ENCODE data around the gene PCDH17. TPM values are rescaled to one million over a fixed set of nuclear protein-coding genes. Genes with fewer than 3 reads are reported as not detected.

Gene PCDH17
- total and polyA plus RNA-seq, 2 donors (not counting 1 experiment from before 2014, with no cell fraction given): not detected

DNA sequence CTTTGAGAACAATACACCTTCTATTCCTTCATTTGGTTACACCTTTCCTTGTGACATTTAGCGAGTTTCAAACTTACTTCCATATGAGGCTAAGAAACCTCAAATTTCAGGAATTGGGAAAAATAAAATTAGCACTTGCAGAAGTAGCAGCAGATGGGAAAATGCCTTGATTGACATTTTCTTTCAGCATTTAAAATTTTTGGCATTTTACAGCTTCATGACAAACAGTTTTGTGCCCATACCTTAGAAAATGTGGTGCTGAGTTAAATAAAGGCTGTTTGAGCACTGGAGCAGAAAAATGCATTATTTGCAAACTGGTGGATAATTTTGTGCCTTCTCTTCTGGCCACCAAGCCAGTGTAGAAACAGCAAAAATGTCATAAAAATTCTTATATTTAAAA lies 95.4 kb downstream of the PCDH17 start:
- H3K27ac Mint-ChIP-seq: no peak overlapping the region

DNA sequence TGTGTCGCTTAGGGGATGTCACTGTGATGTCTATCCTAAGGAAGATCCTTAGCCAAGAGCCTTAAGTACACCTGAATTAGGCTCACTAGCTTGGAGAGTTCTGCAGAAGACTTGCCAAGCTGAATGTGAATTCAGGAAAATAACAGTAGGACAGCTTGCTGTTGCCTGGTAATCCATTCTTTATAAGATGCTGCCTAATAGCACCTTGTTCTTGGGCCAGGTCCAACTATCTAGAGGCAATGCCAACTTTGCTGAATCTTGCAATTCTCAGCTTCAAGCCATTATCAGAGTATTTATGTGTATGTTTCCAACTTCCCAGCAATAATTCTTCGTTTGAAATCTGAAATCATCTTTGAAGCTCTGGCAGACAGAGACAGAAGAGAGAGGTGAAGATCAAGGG lies 102.8 kb downstream of the PCDH17 start:
- no peak overlapping the region for H3K4me3 Mint-ChIP-seq
- no peaks in the 10 kb centered on the region for H3K27me3 ChIP-seq (replicated peaks in 1 of 4; ENCODE audit: control extremely low read depth in 1 of 4, control insufficient read depth in 3 of 4, insufficient read depth in 4 of 4, low read length in 3 of 4)
- H3K9me3 ChIP-seq (ENCODE audit: control extremely low read depth in 1 of 3, control insufficient read depth in 2 of 3, insufficient read depth in 1 of 3, low read length in 2 of 3): peaks cover 0 to 2% (median 0%) of the 10 kb centered on the region in 3 donors
- no peak overlapping the region for H3K9ac ChIP-seq (ENCODE audit: low read length)
- H3K4me1 ChIP-seq (ENCODE audit: control insufficient read depth in 2 of 2, insufficient read depth in 2 of 2, low read length in 2 of 2): no peaks in the 10 kb centered on the region
- H3K4me2 ChIP-seq (replicated peaks; ENCODE audit: low read depth, low read length, poor library complexity, severe bottlenecking): no peak overlapping the region
- H3K9me3 Mint-ChIP-seq (ENCODE audit: insufficient read depth): no peaks in the 10 kb centered on the region
- no peak overlapping the region for H3K27ac Mint-ChIP-seq
- no peak overlapping the region for H3K27ac ChIP-seq (ENCODE audit: low read length in 2 of 2)
- DNase-seq (no peak), ATAC-seq (ENCODE audit: low read depth) (no peak)
- TF ChIP-seq, protein P1, sequence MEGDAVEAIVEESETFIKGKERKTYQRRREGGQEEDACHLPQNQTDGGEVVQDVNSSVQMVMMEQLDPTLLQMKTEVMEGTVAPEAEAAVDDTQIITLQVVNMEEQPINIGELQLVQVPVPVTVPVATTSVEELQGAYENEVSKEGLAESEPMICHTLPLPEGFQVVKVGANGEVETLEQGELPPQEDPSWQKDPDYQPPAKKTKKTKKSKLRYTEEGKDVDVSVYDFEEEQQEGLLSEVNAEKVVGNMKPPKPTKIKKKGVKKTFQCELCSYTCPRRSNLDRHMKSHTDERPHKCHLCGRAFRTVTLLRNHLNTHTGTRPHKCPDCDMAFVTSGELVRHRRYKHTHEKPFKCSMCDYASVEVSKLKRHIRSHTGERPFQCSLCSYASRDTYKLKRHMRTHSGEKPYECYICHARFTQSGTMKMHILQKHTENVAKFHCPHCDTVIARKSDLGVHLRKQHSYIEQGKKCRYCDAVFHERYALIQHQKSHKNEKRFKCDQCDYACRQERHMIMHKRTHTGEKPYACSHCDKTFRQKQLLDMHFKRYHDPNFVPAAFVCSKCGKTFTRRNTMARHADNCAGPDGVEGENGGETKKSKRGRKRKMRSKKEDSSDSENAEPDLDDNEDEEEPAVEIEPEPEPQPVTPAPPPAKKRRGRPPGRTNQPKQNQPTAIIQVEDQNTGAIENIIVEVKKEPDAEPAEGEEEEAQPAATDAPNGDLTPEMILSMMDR (IDR thresholded peaks at IDR 0.05): no peak
- no peaks in the 10 kb centered on the region for H3K79me2 ChIP-seq (ENCODE audit: control insufficient read depth, insufficient read depth, low read length)
- no peak overlapping the region for H2AFZ ChIP-seq (ENCODE audit: insufficient read depth, low read depth, low read length, poor library complexity, severe bottlenecking)
- 100% methylated on average over 1 of the region's 2 CpGs for WGBS (ENCODE audit: insufficient coverage)
- H4K20me1 ChIP-seq (ENCODE audit: control insufficient read depth, insufficient read depth, low read length, poor library complexity, severe bottlenecking): no peaks in the 10 kb centered on the region
- no peak overlapping the region for H3K4me3 ChIP-seq (ENCODE audit: control extremely low read depth in 1 of 5, extremely low read depth in 1 of 5, insufficient read depth in 1 of 5, low read depth in 2 of 5, low read length in 4 of 5)
- CTCF ChIA-PET: no interaction called here
- H3K4me1 Mint-ChIP-seq: no peaks in the 10 kb centered on the region
- POLR2A ChIA-PET: no interaction called here
- intact Hi-C loops (cut with micrococcal nuclease): no loop called here
- no peaks in the 10 kb centered on the region for H3K27me3 Mint-ChIP-seq
- no peaks in the 10 kb centered on the region for H3K36me3 ChIP-seq (replicated peaks in 1 of 2; ENCODE audit: control extremely low read depth in 1 of 2, control insufficient read depth in 1 of 2, extremely low read depth in 1 of 2, insufficient read depth in 2 of 2, low read length in 1 of 2)

More for the DNA sequence above, 95.4 kb downstream of the PCDH17 start:
- no peaks in the 10 kb centered on the region for H4K20me1 ChIP-seq (ENCODE audit: control insufficient read depth, insufficient read depth, low read length, poor library complexity, severe bottlenecking)
- TF ChIP-seq, protein P1 (IDR thresholded peaks at IDR 0.05): no peak
- no peak for TF ChIP-seq EZH2 (IDR thresholded peaks at IDR 0.05; ENCODE audit: borderline replicate concordance, insufficient read depth, low read depth, low read length, poor library complexity, severe bottlenecking)
- no CpG with 5 or more reads among the region's 1 CpG for WGBS (ENCODE audit: insufficient coverage)
- no peaks in the 10 kb centered on the region for H3K4me1 ChIP-seq (ENCODE audit: control insufficient read depth in 2 of 2, insufficient read depth in 2 of 2, low read length in 2 of 2)
- DNase-seq: no peak
- ATAC-seq (ENCODE audit: low read depth): no peak
- H3K9me3 ChIP-seq (ENCODE audit: control extremely low read depth in 1 of 3, control insufficient read depth in 2 of 3, insufficient read depth in 1 of 3, low read length in 2 of 3): peaks cover 0 to 5% (median 0%) of the 10 kb centered on the region in 3 donors
- no peaks in the 10 kb centered on the region for H3K27me3 ChIP-seq (replicated peaks in 1 of 4; ENCODE audit: control extremely low read depth in 1 of 4, control insufficient read depth in 3 of 4, insufficient read depth in 4 of 4, low read length in 3 of 4)
- no peak overlapping the region for H3K4me2 ChIP-seq (replicated peaks; ENCODE audit: low read depth, low read length, poor library complexity, severe bottlenecking)
- no peaks in the 10 kb centered on the region for H3K79me2 ChIP-seq (ENCODE audit: control insufficient read depth, insufficient read depth, low read length)
- no peak overlapping the region for H3K9ac ChIP-seq (ENCODE audit: low read length)
- no peak overlapping the region for H3K4me3 Mint-ChIP-seq
- no peaks in the 10 kb centered on the region for H3K36me3 ChIP-seq (replicated peaks in 1 of 2; ENCODE audit: control extremely low read depth in 1 of 2, control insufficient read depth in 1 of 2, extremely low read depth in 1 of 2, insufficient read depth in 2 of 2, low read length in 1 of 2)
- no peak overlapping the region for H2AFZ ChIP-seq (ENCODE audit: insufficient read depth, low read depth, low read length, poor library complexity, severe bottlenecking)
- no peaks in the 10 kb centered on the region for H3K4me1 Mint-ChIP-seq
- no peaks in the 10 kb centered on the region for H3K9me3 Mint-ChIP-seq (ENCODE audit: insufficient read depth)
- intact Hi-C loops (cut with micrococcal nuclease): no loop called here
- no peak overlapping the region for H3K4me3 ChIP-seq (ENCODE audit: control extremely low read depth in 1 of 5, extremely low read depth in 1 of 5, insufficient read depth in 1 of 5, low read depth in 2 of 5, low read length in 4 of 5)
- H3K27me3 Mint-ChIP-seq: no peaks in the 10 kb centered on the region
- POLR2A ChIA-PET: no interaction called here
- H3K27ac ChIP-seq (ENCODE audit: low read length in 2 of 2): no peak overlapping the region
- CTCF ChIA-PET: no interaction called here

Data from B cell (primary cell).